Measurements from ENCODE around the gene FAM174B. TPM values are rescaled to one million over a fixed set of nuclear protein-coding genes. Genes with fewer than 3 reads are reported as not detected.
A peak's percentile ranks its signal among the peaks of the same experiment; 100 is the strongest.

Gene FAM174B
- total and polyA plus RNA-seq, 10 of the 15 experiments (the other 5 are each of a cell fraction or from before 2014, with no cell fraction given), result 0.71 to 15.9 (median 4.2) TPM

- no peak for TF ChIP-seq E2F8 (IDR thresholded peaks at IDR 0.05; ENCODE audit: low read depth, partially characterized antibody)
These were observed 31.1 kb downstream of the FAM174B start (continued) for GRCh38 chr15:92624401-92624991.

GRCh38 chr15:92623435-92623834, 32.1 kb downstream of the FAM174B start:
- intact Hi-C loops (cut with micrococcal nuclease; ENCODE audit: unreplicated experiment) (no loop called here), in situ Hi-C loops (cut with MboI) (no loop called here)
- TF ChIP-seq POLR2AphosphoS2 (IDR thresholded peaks at IDR 0.05; ENCODE audit: low read depth, low read length) (no peak), ESRRA (IDR thresholded peaks at IDR 0.05; ENCODE audit: low read length) (no peak), POLR2A (IDR thresholded peaks at IDR 0.05; ENCODE audit: low read depth, low read length) (no peak), ZNF592 (IDR thresholded peaks at IDR 0.05) (no peak), KLF5 (IDR thresholded peaks at IDR 0.05; ENCODE audit: partially characterized antibody) (no peak), ZBTB4 (CRISPR knock-in tag; IDR thresholded peaks at IDR 0.05) (no peak), SRF (IDR thresholded peaks at IDR 0.05; ENCODE audit: low read depth in 2 of 2, low read length in 2 of 2) (no peak), USF1 (IDR thresholded peaks at IDR 0.05; ENCODE audit: borderline replicate concordance, extremely low read length, insufficient read depth, low read depth, low read length) (peak; percentile 34), GABPA (IDR thresholded peaks at IDR 0.05; ENCODE audit: low read depth) (no peak)
- RAD21 ChIA-PET (ENCODE audit: unreplicated experiment), result no interaction called here
- FAIRE-seq (no peak), DNase-seq (ENCODE audit: low read depth, low spot score) (no peak), ATAC-seq (no peak)
- POLR2A ChIA-PET, result no interaction called here
- no peak overlapping the region for H3K9ac ChIP-seq (ENCODE audit: control insufficient read depth, insufficient read depth, low read length)
- H3K27ac ChIP-seq (ENCODE audit: control insufficient read depth, insufficient read depth), result no peak overlapping the region
- H3K4me3 ChIP-seq, result no peak overlapping the region
- H3K4me2 ChIP-seq (ENCODE audit: control insufficient read depth, insufficient read depth), result no peak overlapping the region
- peaks cover 13% of the 10 kb centered on the region for H3K79me2 ChIP-seq (ENCODE audit: control insufficient read depth, insufficient read depth, low read length)
- no peak overlapping the region for H2AFZ ChIP-seq (ENCODE audit: control insufficient read depth, low read depth, low read length)
- no TSS peak for BruUV-seq (replicated peaks)
- SMC1A ChIA-PET (ENCODE audit: uncharacterized antibody, unreplicated experiment), result no interaction called here
- CTCF ChIA-PET, result no interaction called here
- peaks cover 32% of the 10 kb centered on the region for H3K4me1 ChIP-seq (ENCODE audit: control insufficient read depth, insufficient read depth, low read length)
- WGBS (ENCODE audit: insufficient coverage, insufficient replicate concordance, low lambda C conversion rate, missing lambda C conversion rate), result 76% methylated on average over 14 of the region's 14 CpGs
- no peaks in the 10 kb centered on the region for H3K27me3 ChIP-seq (replicated peaks in 1 of 2; ENCODE audit: control insufficient read depth in 2 of 2, insufficient read depth in 2 of 2, low read length in 1 of 2)
- peaks cover 3 to 7% of the 10 kb centered on the region in 2 experiments; a peak in 3 of 4 replicates for H3K36me3 ChIP-seq (ENCODE audit: control insufficient read depth in 2 of 2, insufficient read depth in 2 of 2, low read length in 1 of 2)
- H4K20me1 ChIP-seq (ENCODE audit: control insufficient read depth, insufficient read depth), result no peaks in the 10 kb centered on the region
- H3K9me3 ChIP-seq (replicated peaks; ENCODE audit: control insufficient read depth, insufficient read depth, low read length), result peaks cover 5% of the 10 kb centered on the region; the same call in 1 of the 3 replicates
